T-helper 2 cell treated with Interferon-gamma antibody and Interleukin-4, amounts not matched to agents 100 ng/mL and 5 ng/mL, for 36 hours (primary cell): ENCODE measurements around the gene ZNF426. TPM values are rescaled to one million over a fixed set of nuclear protein-coding genes. Genes with fewer than 3 reads are reported as not detected.

Experiments used
- intact Hi-C: fragments of 100-400 bp; cut with micrococcal nuclease; formaldehyde crosslinking; loops from one replicate; pipeline ENCODE4 v1.15.1; 2023
- total RNA-seq: library from RNA; stranded (reverse); gene quantifications from 2 replicates; pipeline ENCODE4 v1.2.3, GENCODE V29; 2022

The ZNF426 gene
- total RNA-seq, 1 donor from 2014 or later: 11.9 TPM

DNA sequence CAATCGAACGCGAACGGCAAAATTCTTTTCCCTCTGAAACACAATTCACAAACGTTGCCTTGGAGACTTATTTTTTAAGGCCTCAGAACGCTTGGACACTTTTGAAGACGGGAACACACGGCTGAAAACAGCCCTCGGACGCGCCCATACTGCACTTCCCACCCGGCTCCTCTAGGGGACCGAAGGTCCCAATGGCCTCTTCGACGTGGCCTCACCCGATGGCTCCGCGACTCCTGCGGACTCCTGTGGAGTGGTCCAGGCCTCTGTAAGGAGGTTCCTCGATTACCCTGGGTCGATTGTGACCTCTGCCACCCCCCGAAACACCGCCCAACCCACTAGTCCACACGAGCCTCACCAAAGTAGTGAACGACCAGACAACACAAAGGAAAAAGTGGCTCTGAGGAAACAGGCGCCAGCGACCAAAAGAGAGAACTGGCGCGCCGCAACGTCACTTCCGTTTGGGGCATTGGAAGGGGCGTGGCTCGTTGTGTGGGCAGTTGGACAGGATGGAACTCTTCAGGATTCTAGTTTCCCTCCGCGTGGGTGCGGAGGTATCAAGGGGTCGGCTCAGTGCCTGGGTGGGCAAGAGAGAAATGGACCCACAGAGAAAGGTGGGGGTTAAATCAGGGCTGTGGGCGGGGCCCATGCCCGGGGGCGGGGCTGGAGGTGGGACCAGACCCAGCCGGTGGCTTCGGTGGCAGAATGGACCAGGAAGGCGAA is 40.1 kb downstream of the ZNF426 start, which contains the start of gene ZNF560:
Gene ZNF560, minus strand, starts transcription at position 434 of the 720 bp plus-strand sequence. CDS start 23,303 bp downstream, outside the sequence.
- intact Hi-C loops: no loop called here

- intact Hi-C loops: no loop called here
Measured at GRCh38 chr19:9494096-9494495, 44.3 kb downstream of the ZNF426 start.

- intact Hi-C loops: no loop called here
Measured at GRCh38 chr19:9487016-9487415, 51.4 kb downstream of the ZNF426 start.

DNA sequence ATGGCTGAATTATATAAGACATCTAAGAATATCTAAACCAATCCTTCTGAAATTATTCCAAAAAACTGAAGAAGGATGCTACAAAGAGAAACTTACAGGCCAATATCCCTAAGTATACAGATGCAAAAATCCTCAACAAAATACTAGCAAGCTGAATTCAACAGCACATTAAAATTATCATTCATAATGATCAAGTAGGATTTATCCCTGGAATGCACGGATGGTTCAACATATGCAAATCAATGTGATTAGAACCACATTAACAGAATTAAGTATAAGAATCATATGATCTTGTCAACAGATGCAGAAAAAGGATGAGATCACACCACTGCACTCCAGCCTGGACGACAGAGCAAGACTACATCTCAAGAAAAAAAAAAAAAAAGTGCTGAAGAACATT is 53.3 kb downstream of the ZNF426 start:
- intact Hi-C loops: no loop called here

GRCh38 chr19:9474975-9475374 is 63.5 kb downstream of the ZNF426 start:
- intact Hi-C loops: no loop called here

Other genes starting within 250 kb of the ZNF426 start
- gene ZNF699, start 228.8 kb downstream of the ZNF426 start, total RNA-seq: 6.7 and 7.1 TPM in 2 replicates
- gene ZNF559, start 214.5 kb downstream of the ZNF426 start, total RNA-seq: 11.3 and 12.2 TPM in 2 replicates
- 0.64 and 1.7 TPM in 2 replicates for gene ZNF177, start 175.6 kb downstream of the ZNF426 start, total RNA-seq
- gene ZNF266, start 103.1 kb downstream of the ZNF426 start, total RNA-seq: 30.4 and 31.0 TPM in 2 replicates
- not detected in 2 replicates for gene ZNF560, start 40.0 kb downstream of the ZNF426 start, total RNA-seq
- gene ZNF121, start 45.9 kb upstream of the ZNF426 start, total RNA-seq: 45.4 and 50.8 TPM in 2 replicates
- gene ZNF561, start 82.6 kb upstream of the ZNF426 start, total RNA-seq: 24.4 and 29.0 TPM in 2 replicates
- 13.6 and 15.2 TPM in 2 replicates for gene ZNF562, start 136.5 kb upstream of the ZNF426 start, total RNA-seq
- gene ZNF846, start 230.1 kb upstream of the ZNF426 start, total RNA-seq: 5.9 and 6.5 TPM in 2 replicates